ENCODE measurements around the gene MPEG1. TPM values are rescaled to one million over a fixed set of nuclear protein-coding genes. Genes with fewer than 3 reads are reported as not detected.

Gene MPEG1
- total RNA-seq, 1 experiment from 2014 or later = not detected

DNA sequence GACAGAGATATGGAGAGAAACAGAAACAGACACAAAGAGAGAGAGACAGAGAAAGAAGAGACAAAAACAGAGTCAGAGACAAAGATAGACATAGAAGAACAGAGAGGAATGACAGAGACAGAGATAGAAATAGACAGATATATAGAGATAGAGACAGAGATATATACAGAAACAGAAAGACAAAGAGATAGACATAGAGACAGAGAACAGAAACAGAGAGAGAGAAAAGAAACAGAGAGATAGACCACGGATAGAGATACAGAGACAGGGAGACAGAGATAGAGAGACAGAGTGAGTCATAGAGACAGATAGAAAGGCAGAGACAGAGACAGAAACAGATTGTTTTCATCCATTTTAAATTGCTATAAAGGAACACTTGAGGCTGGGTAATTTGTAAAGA is 12.3 kb upstream of the MPEG1 start:
- no peaks in the 10 kb centered on the region for H3K9me3 ChIP-seq (ENCODE audit: control insufficient read depth, low read depth, low read length)
- H3K23ac ChIP-seq (ENCODE audit: insufficient read length, low read depth, low read length) = no peak overlapping the region
- DNase-seq = no peak
- H3K23me2 ChIP-seq (ENCODE audit: insufficient read length, low read depth, low read length, poor library complexity, severe bottlenecking) = no peaks in the 10 kb centered on the region
- H2BK12ac ChIP-seq (ENCODE audit: insufficient read length, low read depth, low read length) = no peak overlapping the region
- no peaks in the 10 kb centered on the region for H3K79me1 ChIP-seq (ENCODE audit: insufficient read depth, low read depth, low read length, poor library complexity, severe bottlenecking)
- no peak overlapping the region for H2AFZ ChIP-seq (ENCODE audit: low read length)
- H3K4me3 Mint-ChIP-seq = no peak overlapping the region
- H3K27me3 ChIP-seq (ENCODE audit: insufficient read depth, low read length) = no peaks in the 10 kb centered on the region
- no peak overlapping the region for H4K5ac ChIP-seq (ENCODE audit: insufficient read length, low read depth, low read length)
- no peak for TF ChIP-seq CTCF (conservative IDR thresholded peaks at IDR 0.05)
- H3K14ac ChIP-seq (ENCODE audit: insufficient read depth, low read length) = no peak overlapping the region
- no peaks in the 10 kb centered on the region; the same call in 1 of the 2 replicates for H3K27me3 Mint-ChIP-seq (ENCODE audit: low read depth)
- H2BK20ac ChIP-seq (ENCODE audit: low read depth, low read length, poor library complexity, severe bottlenecking) = no peak overlapping the region
- H3T11ph ChIP-seq (ENCODE audit: low read length) = no peak overlapping the region
- H3K4me1 Mint-ChIP-seq = no peaks in the 10 kb centered on the region
- no peaks in the 10 kb centered on the region for H3K4me1 ChIP-seq (ENCODE audit: insufficient read depth, low read length)
- no peaks in the 10 kb centered on the region for H3K79me2 ChIP-seq (ENCODE audit: insufficient read depth, low read length)
- no peak overlapping the region for H3K27ac Mint-ChIP-seq
- H4K8ac ChIP-seq (replicated peaks; ENCODE audit: insufficient read length, low read depth, low read length) = no peak overlapping the region
- peaks cover 2 to 6% of the 10 kb centered on the region in 2 experiments; a peak in 2 of 5 replicates for H3K9me3 Mint-ChIP-seq
- H3K36me3 Mint-ChIP-seq (ENCODE audit: insufficient read depth in 1 of 3, low read depth in 3 of 3) = no peaks in the 10 kb centered on the region; a peak in 1 of 7 replicates
- H3K4ac ChIP-seq (ENCODE audit: low read depth, low read length) = no peak overlapping the region
- no peak overlapping the region for H4K91ac ChIP-seq (ENCODE audit: insufficient read length, low read depth, low read length)
- H2BK15ac ChIP-seq (ENCODE audit: low read depth, low read length) = no peak overlapping the region
- no peak overlapping the region for H2BK5ac ChIP-seq (ENCODE audit: insufficient read length, low read length)
- no peaks in the 10 kb centered on the region for H4K20me1 ChIP-seq (ENCODE audit: control insufficient read depth, insufficient read depth, insufficient read length)
- no peak overlapping the region for H3K56ac ChIP-seq (ENCODE audit: insufficient read length, low read depth, low read length)
- H3K9ac ChIP-seq (ENCODE audit: extremely low read depth, insufficient read length, low read length) = no peak overlapping the region
- no peak overlapping the region for H3K18ac ChIP-seq (ENCODE audit: insufficient read length, low read depth, low read length)
- H3K4me2 ChIP-seq (ENCODE audit: insufficient read depth, insufficient read length, low read length) = no peak overlapping the region
- no peak overlapping the region for H2BK120ac ChIP-seq (ENCODE audit: low read depth, low read length, poor library complexity, severe bottlenecking)
- no peak overlapping the region for H3K27ac ChIP-seq (ENCODE audit: insufficient read length, low read depth, low read length)
- no CpG with 5 or more reads among the region's 1 CpG for WGBS (ENCODE audit: extremely low coverage, insufficient read length, low lambda C conversion rate)
- no peak overlapping the region for H2AK5ac ChIP-seq (ENCODE audit: insufficient read length, low read length)
